HEK293 (cell line): Measurements from ENCODE around the gene ASCL2.

Experiments
- GLI4 ChIP-seq: fragments of 450-650 bp; formaldehyde crosslinking; IDR thresholded peaks from 2 replicates; pipeline ENCODE4 v1.5.1; 2016; ENCODE audit warnings: missing biosample characterization, missing genetic modification characterization
- ZBTB17 ChIP-seq: fragments of 450-650 bp; formaldehyde crosslinking; IDR thresholded peaks from 2 replicates; pipeline ENCODE4 v1.5.1; 2016; ENCODE audit warnings: missing biosample characterization, missing genetic modification characterization
- ZEB2 ChIP-seq: fragments of 450-650 bp; formaldehyde crosslinking; IDR thresholded peaks from 2 replicates; pipeline ENCODE4 v1.5.1; 2016; ENCODE audit warnings: missing biosample characterization, missing genetic modification characterization
- ZNF175 ChIP-seq: fragments of 450-650 bp; formaldehyde crosslinking; IDR thresholded peaks from 2 replicates; pipeline ENCODE4 v1.5.1; 2016; ENCODE audit warnings: missing biosample characterization, missing genetic modification characterization
- ZNF561 ChIP-seq: fragments of 450-650 bp; IDR thresholded peaks from 2 replicates; pipeline ENCODE4 v1.5.1; 2018; ENCODE audit warnings: missing biosample characterization, missing genetic modification characterization, borderline replicate concordance
- ZNF596 ChIP-seq: fragments of 450-650 bp; IDR thresholded peaks from 2 replicates; pipeline ENCODE4 v1.5.0; 2018; ENCODE audit warnings: missing biosample characterization, mild to moderate bottlenecking, missing genetic modification characterization, moderate library complexity
- ZNF629 ChIP-seq: fragments of 450-650 bp; formaldehyde crosslinking; IDR thresholded peaks from 2 replicates; pipeline ENCODE4 v1.5.1; 2017; ENCODE audit warnings: missing biosample characterization, missing genetic modification characterization
- TF ChIP-seq, protein P1 (sequence below): fragments of 450-650 bp; formaldehyde crosslinking; IDR thresholded peaks from 2 replicates; pipeline ENCODE4 v1.5.1; 2016; ENCODE audit warnings: missing biosample characterization, missing genetic modification characterization
- TF ChIP-seq, protein P2 (sequence below): fragments of 450-650 bp; formaldehyde crosslinking; IDR thresholded peaks from 2 replicates; pipeline ENCODE4 v1.5.1; 2016; ENCODE audit warnings: missing biosample characterization, missing genetic modification characterization
- TF ChIP-seq, protein P3 (sequence below): fragments of 450-650 bp; formaldehyde crosslinking; IDR thresholded peaks from 2 replicates; pipeline ENCODE4 v1.5.0; 2017; ENCODE audit warnings: missing biosample characterization, missing genetic modification characterization, borderline replicate concordance
- TF ChIP-seq, protein P4 (sequence below): fragments of 450-650 bp; formaldehyde crosslinking; IDR thresholded peaks from 2 replicates; pipeline ENCODE4 v1.5.1; 2017; ENCODE audit warnings: missing biosample characterization, missing genetic modification characterization

DNA sequence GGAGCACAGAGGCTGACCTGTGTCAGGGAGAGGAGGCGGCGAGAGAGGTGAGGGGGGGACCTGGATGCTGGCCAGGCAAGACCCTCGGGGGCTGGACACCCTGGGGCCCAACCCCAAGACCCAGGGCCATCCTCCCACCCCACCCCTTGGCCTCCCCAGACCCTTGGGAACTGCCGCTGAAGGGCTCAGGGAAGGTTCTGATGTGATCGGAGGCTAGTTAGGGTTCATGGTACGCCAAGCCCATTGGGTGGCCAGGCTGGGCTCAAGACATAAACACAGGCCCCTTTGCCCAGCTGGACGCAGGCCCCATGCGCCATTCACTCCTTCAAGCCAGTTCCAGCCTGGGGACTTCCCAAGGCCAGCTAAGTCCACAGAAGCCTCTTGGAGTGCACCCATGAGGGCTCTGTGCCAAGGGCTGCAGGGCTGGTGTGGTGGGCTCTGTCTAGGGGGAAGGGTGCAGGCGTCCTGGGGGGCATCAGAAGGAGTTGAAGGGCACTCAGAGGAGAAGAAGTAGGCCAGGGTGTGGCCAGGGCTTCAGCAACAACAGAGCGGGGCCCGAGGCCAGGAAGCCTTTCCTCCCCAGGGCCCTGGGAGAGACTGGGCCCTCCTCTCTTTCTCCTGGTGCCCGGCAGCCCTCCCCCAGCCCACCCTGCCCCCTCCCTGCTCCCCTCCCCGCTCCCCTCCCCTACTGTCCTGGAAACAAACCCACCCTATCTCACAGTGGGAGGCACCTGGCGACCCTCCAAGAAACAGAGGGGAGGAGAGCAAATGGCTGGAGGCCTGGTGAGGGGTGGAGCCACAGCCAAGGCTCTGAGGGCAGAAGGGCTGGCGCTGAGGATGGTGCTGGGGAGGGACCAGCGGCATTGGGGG, 44.4 kb upstream of the ASCL2 start:
- TF ChIP-seq, protein P1, sequence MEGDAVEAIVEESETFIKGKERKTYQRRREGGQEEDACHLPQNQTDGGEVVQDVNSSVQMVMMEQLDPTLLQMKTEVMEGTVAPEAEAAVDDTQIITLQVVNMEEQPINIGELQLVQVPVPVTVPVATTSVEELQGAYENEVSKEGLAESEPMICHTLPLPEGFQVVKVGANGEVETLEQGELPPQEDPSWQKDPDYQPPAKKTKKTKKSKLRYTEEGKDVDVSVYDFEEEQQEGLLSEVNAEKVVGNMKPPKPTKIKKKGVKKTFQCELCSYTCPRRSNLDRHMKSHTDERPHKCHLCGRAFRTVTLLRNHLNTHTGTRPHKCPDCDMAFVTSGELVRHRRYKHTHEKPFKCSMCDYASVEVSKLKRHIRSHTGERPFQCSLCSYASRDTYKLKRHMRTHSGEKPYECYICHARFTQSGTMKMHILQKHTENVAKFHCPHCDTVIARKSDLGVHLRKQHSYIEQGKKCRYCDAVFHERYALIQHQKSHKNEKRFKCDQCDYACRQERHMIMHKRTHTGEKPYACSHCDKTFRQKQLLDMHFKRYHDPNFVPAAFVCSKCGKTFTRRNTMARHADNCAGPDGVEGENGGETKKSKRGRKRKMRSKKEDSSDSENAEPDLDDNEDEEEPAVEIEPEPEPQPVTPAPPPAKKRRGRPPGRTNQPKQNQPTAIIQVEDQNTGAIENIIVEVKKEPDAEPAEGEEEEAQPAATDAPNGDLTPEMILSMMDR (tag by site-specific recombination), result no peak
- no peak for TF ChIP-seq GLI4
- TF ChIP-seq ZEB2 (tag by site-specific recombination), result no peak
- TF ChIP-seq, protein P2, sequence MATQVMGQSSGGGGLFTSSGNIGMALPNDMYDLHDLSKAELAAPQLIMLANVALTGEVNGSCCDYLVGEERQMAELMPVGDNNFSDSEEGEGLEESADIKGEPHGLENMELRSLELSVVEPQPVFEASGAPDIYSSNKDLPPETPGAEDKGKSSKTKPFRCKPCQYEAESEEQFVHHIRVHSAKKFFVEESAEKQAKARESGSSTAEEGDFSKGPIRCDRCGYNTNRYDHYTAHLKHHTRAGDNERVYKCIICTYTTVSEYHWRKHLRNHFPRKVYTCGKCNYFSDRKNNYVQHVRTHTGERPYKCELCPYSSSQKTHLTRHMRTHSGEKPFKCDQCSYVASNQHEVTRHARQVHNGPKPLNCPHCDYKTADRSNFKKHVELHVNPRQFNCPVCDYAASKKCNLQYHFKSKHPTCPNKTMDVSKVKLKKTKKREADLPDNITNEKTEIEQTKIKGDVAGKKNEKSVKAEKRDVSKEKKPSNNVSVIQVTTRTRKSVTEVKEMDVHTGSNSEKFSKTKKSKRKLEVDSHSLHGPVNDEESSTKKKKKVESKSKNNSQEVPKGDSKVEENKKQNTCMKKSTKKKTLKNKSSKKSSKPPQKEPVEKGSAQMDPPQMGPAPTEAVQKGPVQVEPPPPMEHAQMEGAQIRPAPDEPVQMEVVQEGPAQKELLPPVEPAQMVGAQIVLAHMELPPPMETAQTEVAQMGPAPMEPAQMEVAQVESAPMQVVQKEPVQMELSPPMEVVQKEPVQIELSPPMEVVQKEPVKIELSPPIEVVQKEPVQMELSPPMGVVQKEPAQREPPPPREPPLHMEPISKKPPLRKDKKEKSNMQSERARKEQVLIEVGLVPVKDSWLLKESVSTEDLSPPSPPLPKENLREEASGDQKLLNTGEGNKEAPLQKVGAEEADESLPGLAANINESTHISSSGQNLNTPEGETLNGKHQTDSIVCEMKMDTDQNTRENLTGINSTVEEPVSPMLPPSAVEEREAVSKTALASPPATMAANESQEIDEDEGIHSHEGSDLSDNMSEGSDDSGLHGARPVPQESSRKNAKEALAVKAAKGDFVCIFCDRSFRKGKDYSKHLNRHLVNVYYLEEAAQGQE (tag by site-specific recombination), result no peak
- TF ChIP-seq ZNF596 (tag by site-specific recombination), result no peak
- TF ChIP-seq ZNF629 (tag by site-specific recombination), result no peak
- no peak for TF ChIP-seq ZBTB17
- TF ChIP-seq, protein P3, sequence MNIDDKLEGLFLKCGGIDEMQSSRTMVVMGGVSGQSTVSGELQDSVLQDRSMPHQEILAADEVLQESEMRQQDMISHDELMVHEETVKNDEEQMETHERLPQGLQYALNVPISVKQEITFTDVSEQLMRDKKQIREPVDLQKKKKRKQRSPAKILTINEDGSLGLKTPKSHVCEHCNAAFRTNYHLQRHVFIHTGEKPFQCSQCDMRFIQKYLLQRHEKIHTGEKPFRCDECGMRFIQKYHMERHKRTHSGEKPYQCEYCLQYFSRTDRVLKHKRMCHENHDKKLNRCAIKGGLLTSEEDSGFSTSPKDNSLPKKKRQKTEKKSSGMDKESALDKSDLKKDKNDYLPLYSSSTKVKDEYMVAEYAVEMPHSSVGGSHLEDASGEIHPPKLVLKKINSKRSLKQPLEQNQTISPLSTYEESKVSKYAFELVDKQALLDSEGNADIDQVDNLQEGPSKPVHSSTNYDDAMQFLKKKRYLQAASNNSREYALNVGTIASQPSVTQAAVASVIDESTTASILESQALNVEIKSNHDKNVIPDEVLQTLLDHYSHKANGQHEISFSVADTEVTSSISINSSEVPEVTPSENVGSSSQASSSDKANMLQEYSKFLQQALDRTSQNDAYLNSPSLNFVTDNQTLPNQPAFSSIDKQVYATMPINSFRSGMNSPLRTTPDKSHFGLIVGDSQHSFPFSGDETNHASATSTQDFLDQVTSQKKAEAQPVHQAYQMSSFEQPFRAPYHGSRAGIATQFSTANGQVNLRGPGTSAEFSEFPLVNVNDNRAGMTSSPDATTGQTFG (tag by site-specific recombination), result no peak
- no peak for TF ChIP-seq ZNF175 (tag by site-specific recombination)
- TF ChIP-seq ZNF561, result no peak
- TF ChIP-seq, protein P4, sequence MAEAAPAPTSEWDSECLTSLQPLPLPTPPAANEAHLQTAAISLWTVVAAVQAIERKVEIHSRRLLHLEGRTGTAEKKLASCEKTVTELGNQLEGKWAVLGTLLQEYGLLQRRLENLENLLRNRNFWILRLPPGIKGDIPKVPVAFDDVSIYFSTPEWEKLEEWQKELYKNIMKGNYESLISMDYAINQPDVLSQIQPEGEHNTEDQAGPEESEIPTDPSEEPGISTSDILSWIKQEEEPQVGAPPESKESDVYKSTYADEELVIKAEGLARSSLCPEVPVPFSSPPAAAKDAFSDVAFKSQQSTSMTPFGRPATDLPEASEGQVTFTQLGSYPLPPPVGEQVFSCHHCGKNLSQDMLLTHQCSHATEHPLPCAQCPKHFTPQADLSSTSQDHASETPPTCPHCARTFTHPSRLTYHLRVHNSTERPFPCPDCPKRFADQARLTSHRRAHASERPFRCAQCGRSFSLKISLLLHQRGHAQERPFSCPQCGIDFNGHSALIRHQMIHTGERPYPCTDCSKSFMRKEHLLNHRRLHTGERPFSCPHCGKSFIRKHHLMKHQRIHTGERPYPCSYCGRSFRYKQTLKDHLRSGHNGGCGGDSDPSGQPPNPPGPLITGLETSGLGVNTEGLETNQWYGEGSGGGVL (tag by site-specific recombination), result peak; percentile 71
